AG09319 (cell line): ENCODE data around the gene DNAJC1.
"Not testable (repeated sequence)": the region's sequence is repeated elsewhere in the genome, so short reads cannot be mapped to it uniquely, and the experiment has no call there.

Source experiments
- DNase-seq: peaks from one replicate; pipeline ENCODE4 v3.0.0-alpha.2; 2010; ENCODE audit warnings: low read depth; ENCODE audit errors: extremely low read depth
- TF ChIP-seq, protein P1 (sequence below): IDR thresholded peaks from 2 replicates; pipeline ENCODE4 v1.5.1; 2011; ENCODE audit warnings: low read depth, mild to moderate bottlenecking, inconsistent platforms, low read length, moderate library complexity

DNAJC1 gene

DNA sequence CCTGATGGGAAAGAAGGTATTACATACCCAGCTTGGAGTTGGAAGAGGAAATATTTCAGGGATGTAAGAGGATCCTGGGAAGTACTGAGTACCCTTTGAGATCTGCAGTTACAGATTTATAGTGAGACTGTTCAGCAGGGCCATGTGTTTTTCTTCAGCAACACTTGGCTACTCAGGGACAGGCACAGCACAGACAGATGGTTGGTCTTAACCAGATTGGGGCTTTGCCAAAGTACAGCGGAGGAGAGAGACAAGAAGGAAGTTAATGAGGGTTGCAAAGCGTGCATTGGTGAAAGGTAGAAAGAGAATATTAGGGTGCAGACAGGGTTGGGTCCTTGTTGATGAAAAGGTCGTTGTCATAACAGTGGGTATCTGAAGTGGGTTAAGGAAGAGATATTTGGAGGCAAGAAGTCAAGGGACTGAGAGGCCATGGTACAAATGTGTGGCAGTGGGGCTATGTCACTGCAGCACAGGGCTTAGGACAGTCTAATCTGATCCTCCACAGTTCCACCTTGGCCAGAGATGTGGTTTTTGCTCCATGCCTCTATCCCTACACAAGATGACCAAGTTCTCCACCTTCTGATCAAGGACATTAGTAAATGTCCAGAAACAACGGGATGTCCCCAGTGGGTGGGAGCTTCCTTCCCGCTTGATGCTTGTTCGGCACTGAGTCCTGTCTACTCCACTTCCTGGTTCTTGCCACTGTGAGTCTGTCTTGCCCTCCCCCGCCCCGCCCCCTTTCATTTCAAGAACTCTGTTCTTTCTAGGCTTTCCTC is 18.9 kb upstream of the DNAJC1 start:
- DNase-seq, result no peak
- TF ChIP-seq, protein P1, sequence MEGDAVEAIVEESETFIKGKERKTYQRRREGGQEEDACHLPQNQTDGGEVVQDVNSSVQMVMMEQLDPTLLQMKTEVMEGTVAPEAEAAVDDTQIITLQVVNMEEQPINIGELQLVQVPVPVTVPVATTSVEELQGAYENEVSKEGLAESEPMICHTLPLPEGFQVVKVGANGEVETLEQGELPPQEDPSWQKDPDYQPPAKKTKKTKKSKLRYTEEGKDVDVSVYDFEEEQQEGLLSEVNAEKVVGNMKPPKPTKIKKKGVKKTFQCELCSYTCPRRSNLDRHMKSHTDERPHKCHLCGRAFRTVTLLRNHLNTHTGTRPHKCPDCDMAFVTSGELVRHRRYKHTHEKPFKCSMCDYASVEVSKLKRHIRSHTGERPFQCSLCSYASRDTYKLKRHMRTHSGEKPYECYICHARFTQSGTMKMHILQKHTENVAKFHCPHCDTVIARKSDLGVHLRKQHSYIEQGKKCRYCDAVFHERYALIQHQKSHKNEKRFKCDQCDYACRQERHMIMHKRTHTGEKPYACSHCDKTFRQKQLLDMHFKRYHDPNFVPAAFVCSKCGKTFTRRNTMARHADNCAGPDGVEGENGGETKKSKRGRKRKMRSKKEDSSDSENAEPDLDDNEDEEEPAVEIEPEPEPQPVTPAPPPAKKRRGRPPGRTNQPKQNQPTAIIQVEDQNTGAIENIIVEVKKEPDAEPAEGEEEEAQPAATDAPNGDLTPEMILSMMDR, result no peak

DNA sequence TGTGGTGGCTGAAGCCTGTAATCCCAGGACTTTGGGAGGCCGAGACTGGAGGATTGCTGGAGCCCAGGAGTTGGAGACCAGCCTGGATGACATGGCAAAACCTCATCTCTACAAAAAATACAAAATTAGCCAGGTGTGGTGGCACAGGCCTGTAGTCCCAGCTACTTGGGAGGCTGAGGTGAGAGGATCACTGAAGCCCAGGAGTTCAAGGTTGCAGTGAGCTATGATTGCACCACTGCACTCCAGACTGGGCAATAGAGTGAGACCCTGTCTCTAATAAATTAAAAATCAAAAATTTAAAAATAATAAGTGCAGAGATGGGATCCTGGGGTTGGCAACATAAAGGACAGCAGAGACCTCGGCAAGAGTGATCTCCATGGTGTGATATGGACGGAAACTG is 17.6 kb upstream of the DNAJC1 start:
- not testable (repeated sequence) for DNase-seq

DNA sequence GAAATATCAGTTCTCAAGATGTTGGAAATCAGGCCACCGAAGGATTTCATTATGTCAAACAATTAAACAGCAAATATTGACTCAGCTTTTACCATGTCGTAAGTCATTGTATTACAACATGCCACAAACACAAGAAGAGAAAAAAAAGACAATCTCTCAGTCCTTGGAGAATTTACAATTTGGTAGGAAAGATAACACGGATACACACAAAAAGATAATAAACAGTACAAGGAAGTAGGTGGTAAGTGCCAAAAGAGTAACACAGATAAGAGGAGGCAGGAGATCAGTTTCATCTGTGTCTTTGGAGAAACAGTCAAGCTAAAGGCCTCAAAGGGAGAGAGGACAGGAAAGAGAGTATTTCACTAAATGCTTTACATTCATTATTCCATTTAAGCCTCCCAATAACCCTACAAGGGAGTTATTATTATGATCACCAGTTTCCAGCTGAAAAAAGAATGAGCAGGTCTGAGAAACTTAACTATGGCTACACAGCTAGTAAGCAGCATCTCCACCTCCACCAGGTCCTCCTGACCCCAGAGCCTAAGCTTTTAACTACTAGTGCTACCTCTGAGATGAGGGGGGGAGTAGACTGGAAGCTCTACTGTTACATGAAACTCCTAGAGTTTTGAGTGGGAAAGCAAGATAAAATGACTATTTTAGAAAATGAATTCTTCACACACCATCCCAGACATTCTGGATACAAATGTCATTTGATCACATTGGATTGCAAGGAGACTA is 13.9 kb upstream of the DNAJC1 start:
- TF ChIP-seq, protein P1, result no peak
- DNase-seq, result no peak

DNA sequence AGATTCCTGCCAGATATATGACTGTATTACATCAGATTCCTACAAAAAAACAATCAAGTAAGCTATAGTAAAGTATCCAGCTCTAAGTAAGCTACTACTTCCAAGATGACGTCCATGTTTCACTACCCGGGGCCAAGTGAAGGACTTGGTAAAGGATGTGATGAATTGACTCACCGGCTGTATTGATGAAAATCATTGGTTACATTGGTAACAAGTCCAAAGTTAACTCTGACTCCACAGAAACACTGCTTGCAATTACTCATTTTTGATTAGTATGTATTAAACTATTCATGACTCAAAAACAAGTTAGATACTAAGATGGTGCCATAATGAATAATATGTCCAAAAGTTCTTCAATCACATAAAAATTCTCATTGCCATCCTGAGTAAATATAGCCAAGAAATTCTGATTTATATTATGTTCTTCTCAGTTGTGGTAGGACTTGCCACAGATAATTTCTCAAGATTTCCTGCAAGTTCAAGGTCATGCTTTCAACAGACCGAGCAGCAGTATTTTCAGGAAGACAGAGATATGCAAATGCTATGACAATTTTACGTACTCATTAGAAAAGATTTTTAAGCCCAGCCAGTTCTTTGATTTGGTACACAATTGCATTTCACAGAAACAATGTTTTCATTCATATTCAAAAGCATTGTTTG is 12.6 kb upstream of the DNAJC1 start:
- no peak for DNase-seq
- TF ChIP-seq, protein P1, result no peak

DNA sequence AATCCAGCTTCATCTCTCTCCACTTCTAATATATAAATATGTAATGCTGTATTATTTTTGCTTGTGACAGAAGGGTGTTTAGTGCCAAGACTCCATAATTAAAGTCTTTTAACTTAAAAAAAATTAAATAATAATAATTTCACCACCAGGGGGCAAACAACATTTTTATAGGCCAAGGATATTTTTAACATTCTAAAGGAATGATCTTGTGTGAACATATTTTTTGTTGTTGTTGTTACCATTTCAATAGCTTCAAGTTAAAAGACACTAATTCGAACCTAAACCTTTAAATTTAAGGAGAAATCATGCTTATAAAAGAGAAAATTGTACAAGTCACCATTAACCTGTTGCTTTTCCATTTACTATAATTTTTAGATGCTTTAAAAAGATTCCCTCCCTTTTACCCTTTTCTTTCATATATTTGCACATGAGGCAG is 7.5 kb upstream of the DNAJC1 start:
- TF ChIP-seq, protein P1, result peak; percentile 9; the same call in 1 of the 2 replicates
- DNase-seq, result no peak

DNA sequence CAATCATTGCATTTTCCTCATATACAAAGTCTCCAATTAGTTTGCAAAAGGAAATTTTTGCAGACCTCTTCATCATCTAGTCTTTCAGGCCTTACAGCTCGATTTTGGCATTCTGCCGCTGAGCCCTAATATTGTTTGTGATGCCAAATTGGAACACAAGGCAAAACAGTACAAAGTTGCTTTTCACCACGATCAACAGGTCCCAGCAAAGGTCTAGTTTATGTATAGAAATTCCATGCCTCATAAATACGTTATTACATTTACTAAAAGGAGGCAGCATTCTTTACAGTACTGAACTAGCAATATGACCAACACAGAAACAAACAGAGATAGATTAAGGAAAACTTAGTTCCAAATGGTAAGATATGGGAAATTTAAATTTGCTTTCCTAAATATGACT is 7.0 kb upstream of the DNAJC1 start:
- TF ChIP-seq, protein P1, result no peak
- DNase-seq, result no peak

DNA sequence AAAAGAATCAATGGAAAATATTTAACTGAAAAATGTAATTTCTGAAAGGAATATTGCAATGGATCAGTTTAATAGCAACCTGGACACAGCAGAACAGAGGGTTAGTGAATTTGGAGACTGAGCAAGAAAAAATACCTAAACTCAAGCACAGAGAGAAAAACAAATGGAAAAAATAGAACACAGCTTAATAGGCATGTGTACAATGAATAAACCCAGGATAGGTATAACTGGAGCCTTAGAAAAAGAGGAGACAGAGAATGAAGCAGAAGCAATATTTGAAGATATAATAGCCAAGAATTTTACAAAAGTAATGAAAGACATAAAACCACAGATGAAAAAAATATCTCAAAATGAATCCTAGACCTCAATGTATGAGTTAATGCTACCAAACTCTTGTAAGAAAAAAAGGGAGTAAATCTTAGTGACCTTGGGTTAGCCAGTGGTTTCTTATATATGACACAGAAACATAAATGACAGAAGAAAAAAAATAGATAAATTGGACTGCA is 2.9 kb upstream of the DNAJC1 start:
- TF ChIP-seq, protein P1, result no peak
- DNase-seq, result no peak
